HG03565 (cell line): ENCODE measurements around the gene SCAMP2.

ENCODE experiments used
- ATAC-seq: cut with Tn5 transposase; IDR thresholded peaks from one replicate; pipeline ENCODE4 v1.9.1; 2021; ENCODE audit warnings: mild to moderate bottlenecking, moderate library complexity; ENCODE audit not compliant: unreplicated experiment

Gene SCAMP2

GRCh38 chr15:74839526-74840395 lies 33.4 kb downstream of the SCAMP2 start:
- ATAC-seq, result no peak

- no peak for ATAC-seq
Measured at GRCh38 chr15:74838746-74839525, 34.2 kb downstream of the SCAMP2 start.

GRCh38 chr15:74838137-74838516 lies 35.0 kb downstream of the SCAMP2 start:
- ATAC-seq, result no peak

GRCh38 chr15:74837482-74838136 lies 35.6 kb downstream of the SCAMP2 start:
- no peak for ATAC-seq

DNA sequence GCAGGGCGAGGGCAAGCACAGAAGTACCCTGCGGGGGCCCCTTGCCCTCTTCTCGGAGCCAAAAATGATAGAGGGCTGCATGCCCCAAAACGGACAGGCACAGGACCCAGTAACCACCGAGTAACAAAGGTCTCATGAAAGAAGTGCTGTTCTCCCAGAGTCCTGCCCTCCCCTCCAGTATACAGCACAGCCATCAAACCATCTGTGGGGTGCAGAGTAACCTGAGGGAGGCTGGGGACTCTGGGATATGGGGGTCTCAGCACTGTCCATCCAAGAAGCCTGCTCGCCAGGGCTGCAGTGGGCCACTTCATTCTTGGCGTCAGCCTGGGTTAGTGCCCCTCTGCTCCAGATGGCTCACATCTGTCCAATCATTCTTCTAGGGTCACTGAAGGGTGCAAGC lies 36.3 kb downstream of the SCAMP2 start:
- no peak for ATAC-seq

DNA sequence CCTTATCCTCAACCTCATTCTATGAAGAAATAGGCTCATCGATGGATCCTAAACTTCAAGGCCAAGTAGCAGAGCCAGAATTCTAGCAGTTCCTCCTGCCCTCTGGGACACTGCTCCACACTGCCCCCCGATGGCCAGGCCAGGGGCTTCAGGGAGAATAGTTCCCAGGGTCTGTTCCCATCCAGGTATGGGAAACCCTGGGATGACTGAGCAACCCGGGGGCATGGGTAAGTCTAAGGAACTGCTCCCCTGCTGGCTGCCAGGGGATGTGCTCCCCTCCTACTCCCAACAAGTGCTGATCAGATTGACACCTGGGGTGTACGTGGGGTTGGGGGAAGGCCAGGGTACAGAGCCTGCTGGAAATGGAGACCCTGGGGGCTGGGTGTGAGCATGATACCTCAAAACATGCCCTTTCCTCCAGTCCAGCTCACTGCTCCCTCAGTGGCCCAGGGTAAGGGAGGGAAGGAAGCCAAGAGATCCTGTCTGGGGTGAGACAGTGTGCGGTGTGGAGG lies 37.8 kb downstream of the SCAMP2 start:
- no peak for ATAC-seq

GRCh38 chr15:74833376-74834107 lies 39.6 kb downstream of the SCAMP2 start:
- ATAC-seq, result no peak

DNA sequence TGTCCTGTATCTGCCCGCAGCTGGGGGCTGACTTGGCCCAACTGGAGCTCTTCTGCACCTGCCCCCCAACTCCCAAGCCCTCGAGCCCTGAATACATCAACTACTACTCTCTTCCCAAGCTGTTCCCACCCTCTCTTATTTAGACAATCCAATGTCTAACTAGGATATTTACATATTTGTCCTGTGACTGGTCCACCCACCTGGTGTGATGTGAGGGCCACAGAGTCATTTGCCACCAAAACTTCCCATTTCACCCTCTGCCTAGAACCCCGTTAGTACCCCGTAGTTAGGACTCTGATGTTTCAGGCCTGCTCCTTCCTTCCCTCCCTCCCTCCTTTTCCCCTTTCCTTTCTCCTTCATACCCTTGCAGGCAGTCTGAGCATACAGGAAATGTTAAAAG lies 40.3 kb downstream of the SCAMP2 start:
- no peak for ATAC-seq

GRCh38 chr15:74831813-74832495 lies 41.2 kb downstream of the SCAMP2 start:
- no peak for ATAC-seq

GRCh38 chr15:74830868-74831267 lies 42.3 kb downstream of the SCAMP2 start:
- no peak for ATAC-seq

GRCh38 chr15:74829991-74830390 lies 43.2 kb downstream of the SCAMP2 start:
- no peak for ATAC-seq

GRCh38 chr15:74829486-74829885 lies 43.7 kb downstream of the SCAMP2 start:
- no peak for ATAC-seq

DNA sequence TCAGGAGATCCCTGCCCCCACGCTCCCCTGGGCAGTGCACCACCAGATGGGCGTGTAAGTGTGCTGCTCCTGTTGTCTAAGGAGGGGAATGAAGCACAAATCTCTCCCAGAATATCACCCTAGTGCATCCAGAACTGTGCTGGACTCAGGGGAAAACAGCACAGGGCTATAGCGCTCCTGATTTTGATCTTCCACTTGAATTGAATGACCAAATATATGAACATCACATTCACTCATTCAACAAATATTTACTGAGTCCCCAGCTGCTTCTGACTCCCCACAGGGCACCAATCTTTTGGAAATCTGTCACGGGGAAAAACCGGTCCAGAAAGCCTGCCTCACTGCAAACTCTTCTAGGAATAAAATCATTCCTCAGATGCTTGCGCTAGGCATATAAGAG lies 44.3 kb downstream of the SCAMP2 start:
- no peak for ATAC-seq

DNA sequence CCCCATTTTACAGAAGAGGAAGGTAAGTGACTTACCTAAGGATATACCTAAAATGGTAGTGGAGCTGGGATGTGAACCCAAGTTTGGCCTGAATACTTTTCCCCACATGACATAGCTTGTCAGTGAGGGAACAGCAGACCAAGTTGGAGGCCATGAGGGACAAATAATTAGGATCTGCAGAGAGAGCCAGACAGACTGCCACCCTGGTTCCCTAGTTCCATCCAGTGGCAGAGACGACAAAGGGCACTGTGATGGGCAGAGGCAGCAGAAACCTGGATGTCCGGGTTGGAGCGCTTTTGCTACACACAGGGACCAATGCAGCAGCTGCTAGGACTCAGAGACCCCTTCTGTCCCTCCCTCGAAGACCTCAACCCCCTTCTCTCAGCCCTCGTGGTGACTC lies 45.6 kb downstream of the SCAMP2 start:
- ATAC-seq, result no peak

- ATAC-seq, result no peak
Measured at GRCh38 chr15:74826921-74827320, 46.2 kb downstream of the SCAMP2 start.

DNA sequence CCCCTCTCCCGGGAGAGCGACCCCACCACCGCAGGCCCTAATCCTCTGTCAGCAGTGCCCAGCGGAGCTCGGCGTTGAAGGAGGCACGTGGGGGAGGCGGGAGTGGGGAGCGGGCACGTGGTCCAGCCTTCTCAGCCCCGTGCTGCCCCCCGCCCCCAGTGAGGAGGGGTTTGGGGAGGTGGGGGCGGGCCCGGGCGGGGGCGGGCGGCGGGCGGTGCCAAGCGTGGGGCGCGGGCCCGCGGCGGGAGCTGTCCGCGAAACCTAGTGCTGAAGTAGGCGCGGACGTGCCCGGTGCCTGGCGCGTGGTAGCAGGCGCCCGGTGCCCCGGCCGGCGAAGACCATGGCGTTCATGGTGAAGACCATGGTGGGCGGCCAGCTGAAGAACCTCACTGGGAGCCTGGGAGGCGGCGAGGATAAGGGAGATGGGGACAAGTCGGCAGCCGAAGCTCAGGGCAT lies 46.8 kb downstream of the SCAMP2 start, which contains the start of gene CPLX3:
Gene CPLX3, plus strand, starts transcription at position 264 of the 456 bp plus-strand sequence. Its CDS starts 77 bp downstream, at position 341.
- no peak for ATAC-seq

GRCh38 chr15:74825866-74826265 lies 47.3 kb downstream of the SCAMP2 start:
- ATAC-seq, result no peak

DNA sequence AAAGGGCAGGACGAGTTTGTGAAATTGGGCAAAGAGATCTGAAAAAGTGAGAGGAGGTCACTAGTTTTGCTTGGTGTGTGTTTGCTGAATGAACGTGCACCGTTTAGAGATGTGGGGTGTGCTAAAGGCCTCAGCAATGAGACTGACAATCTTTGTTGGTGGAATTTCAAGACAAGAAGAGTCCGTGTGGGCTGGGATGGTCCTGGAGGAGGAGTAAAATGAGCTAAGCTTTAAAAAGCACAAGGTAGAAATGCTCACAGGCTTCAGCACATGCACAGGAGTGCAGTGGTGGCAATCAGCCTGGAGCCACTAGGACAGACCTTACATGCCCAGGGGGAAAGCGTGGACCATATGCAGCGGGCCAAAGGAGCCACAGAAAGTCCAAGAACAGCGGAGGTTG lies 48.2 kb downstream of the SCAMP2 start:
- ATAC-seq, result no peak

DNA sequence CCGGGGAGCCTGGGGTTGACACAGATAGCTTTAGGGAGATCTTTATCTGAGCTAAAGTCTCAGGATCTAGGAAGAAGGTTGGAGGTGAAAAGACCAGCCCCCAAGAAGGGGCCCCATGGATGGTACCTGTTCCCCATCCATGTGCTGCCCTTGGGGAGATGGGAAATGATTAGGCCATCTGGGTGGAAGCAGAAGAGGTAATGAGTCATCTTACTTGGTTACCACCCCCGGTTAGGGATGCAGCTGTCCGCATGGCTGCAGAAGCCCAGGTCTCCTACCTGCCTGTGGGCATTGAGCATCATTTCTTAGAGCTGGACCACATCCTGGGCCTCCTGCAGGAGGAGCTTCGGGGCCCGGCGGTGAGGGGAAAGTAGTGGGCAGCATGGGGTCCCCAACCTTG lies 49.8 kb downstream of the SCAMP2 start:
- no peak for ATAC-seq

GRCh38 chr15:74822233-74822632 lies 50.9 kb downstream of the SCAMP2 start:
- no peak for ATAC-seq
